Measurements from ENCODE around the gene ANKRD33B. TPM values are rescaled to one million over a fixed set of nuclear protein-coding genes. Genes with fewer than 3 reads are reported as not detected.
A peak's percentile ranks its signal among the peaks of the same experiment; 100 is the strongest.

The ANKRD33B gene
- polyA plus RNA-seq, 1 experiment = 3.4 TPM

DNA sequence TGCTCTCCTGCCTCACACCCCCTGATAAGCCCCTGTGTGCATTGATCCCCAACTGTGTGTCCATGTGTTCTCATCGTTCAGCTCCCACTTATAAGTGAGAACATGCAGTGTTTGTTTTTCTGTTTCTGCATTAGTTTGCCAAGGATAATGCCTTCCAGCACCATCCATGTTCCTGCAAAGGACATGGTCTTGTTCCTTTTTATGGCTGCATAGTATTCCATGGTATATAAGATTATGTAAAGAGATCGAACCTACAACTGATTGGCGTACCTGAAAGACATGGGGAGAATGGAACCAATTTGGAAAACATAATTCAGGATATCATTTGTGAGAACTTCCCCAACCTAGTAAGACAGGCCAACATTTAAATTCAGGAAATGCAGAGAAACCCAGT lies 32.4 kb downstream of the ANKRD33B start:
- Histone ChIP-seq H3K4me3 (ENCODE audit: low read depth, low read length) (no peak overlapping the region), H3K36me3 (ENCODE audit: control insufficient read depth, insufficient read depth, low read length) (no peaks in the 10 kb centered on the region), H3K27me3 (ENCODE audit: control insufficient read depth, insufficient read depth, low read length) (no peaks in the 10 kb centered on the region)
- ChIA-PET POLR2A (no interaction called here), CTCF (no interaction called here)
- TF ChIP-seq, protein P1, sequence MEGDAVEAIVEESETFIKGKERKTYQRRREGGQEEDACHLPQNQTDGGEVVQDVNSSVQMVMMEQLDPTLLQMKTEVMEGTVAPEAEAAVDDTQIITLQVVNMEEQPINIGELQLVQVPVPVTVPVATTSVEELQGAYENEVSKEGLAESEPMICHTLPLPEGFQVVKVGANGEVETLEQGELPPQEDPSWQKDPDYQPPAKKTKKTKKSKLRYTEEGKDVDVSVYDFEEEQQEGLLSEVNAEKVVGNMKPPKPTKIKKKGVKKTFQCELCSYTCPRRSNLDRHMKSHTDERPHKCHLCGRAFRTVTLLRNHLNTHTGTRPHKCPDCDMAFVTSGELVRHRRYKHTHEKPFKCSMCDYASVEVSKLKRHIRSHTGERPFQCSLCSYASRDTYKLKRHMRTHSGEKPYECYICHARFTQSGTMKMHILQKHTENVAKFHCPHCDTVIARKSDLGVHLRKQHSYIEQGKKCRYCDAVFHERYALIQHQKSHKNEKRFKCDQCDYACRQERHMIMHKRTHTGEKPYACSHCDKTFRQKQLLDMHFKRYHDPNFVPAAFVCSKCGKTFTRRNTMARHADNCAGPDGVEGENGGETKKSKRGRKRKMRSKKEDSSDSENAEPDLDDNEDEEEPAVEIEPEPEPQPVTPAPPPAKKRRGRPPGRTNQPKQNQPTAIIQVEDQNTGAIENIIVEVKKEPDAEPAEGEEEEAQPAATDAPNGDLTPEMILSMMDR (IDR thresholded peaks at IDR 0.05; ENCODE audit: insufficient read depth, low read depth, low read length) = no peak
- DNase-seq (ENCODE audit: low read depth) = no peak

DNA sequence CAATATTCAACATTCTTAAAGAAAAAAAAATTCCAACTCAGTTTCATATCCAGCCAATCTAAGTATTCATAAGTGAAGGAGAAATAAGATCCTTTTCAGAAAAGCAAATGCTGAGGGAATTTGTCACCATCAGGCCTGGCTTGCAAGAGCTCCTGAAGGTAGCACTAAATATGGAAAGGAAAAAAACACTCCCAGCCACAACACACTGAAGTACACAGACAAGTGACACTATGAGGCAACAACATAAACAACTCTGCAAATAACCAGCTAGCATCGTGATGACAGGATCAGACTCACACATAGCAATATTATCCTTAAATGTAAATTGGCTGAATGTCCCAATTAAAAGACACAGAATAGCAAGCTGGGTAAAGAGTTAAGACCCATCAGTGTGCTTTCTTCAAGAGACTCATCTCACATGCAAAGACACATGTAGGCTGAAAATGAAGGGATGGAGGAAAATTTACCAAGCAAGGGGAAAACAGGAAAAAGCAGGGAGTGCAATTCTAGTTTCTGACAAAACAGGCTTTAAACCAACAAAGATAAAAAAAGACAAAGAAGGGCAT lies 33.1 kb downstream of the ANKRD33B start:
- Histone ChIP-seq H3K4me3 (ENCODE audit: low read depth, low read length) (no peak overlapping the region), H3K36me3 (ENCODE audit: control insufficient read depth, insufficient read depth, low read length) (no peaks in the 10 kb centered on the region), H3K27me3 (ENCODE audit: control insufficient read depth, insufficient read depth, low read length) (no peaks in the 10 kb centered on the region)
- no peak for DNase-seq (ENCODE audit: low read depth)
- TF ChIP-seq, protein P1 (IDR thresholded peaks at IDR 0.05; ENCODE audit: insufficient read depth, low read depth, low read length) = no peak
- ChIA-PET CTCF (interaction anchor here (0.8 kb wide), 1 partner anchor 11 kb away, joined by 5 read pairs; no protein-coding TSS in a partner anchor), POLR2A (no interaction called here)

DNA sequence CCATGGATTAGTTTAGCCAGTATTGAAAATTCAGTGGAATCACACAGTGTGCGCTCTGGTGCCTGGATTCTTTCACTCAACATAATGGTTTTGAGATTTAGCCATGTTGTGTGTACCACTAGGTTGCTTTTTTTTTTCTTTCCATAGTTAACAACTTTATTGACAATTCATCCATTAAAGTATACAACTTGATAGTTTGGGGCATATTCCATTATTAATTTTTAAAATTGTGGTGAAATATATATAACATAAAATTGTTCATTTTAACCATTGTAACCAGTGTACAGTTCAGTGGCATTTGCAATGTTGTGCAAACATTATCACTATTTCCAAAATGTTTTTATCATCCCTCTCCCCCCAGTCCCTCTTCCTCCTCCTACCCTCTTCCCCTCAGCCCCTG lies 35.2 kb downstream of the ANKRD33B start:
- POLR2A ChIA-PET = no interaction called here

DNA sequence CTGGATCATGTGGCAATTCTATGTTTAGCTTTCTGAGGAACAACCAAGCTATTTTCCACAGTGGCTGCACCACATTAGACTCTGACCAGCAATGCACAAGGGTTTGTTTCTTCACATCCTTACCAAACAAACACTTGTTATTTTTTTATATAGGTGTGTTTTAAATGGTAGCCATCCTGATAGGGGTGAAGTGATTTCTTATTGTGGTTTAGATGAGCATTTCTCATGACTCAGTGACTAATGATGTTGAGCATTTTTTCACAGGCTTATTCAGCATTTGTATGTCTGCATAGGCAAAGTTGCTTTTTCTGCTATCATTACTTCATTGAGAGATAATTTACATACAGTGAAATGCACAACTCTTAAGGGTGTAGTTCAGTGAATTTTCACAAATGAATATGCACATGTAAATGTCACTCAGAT lies 36.0 kb downstream of the ANKRD33B start:
- Histone ChIP-seq H3K27me3 (ENCODE audit: control insufficient read depth, insufficient read depth, low read length) (no peaks in the 10 kb centered on the region), H3K4me3 (ENCODE audit: low read depth, low read length) (no peak overlapping the region), H3K36me3 (ENCODE audit: control insufficient read depth, insufficient read depth, low read length) (no peaks in the 10 kb centered on the region)
- ChIA-PET CTCF (no interaction called here), POLR2A (no interaction called here)
- peak; percentile 14 for DNase-seq (ENCODE audit: low read depth)
- TF ChIP-seq, protein P1 (IDR thresholded peaks at IDR 0.05; ENCODE audit: insufficient read depth, low read depth, low read length) = no peak

More for the DNA sequence above, 35.2 kb downstream of the ANKRD33B start:
- DNase-seq (ENCODE audit: low read depth) = no peak
- TF ChIP-seq, protein P1 (IDR thresholded peaks at IDR 0.05; ENCODE audit: insufficient read depth, low read depth, low read length) = no peak
- Histone ChIP-seq H3K36me3 (ENCODE audit: control insufficient read depth, insufficient read depth, low read length) (no peaks in the 10 kb centered on the region), H3K4me3 (ENCODE audit: low read depth, low read length) (no peak overlapping the region), H3K27me3 (ENCODE audit: control insufficient read depth, insufficient read depth, low read length) (no peaks in the 10 kb centered on the region)
- CTCF ChIA-PET = no interaction called here

DNA sequence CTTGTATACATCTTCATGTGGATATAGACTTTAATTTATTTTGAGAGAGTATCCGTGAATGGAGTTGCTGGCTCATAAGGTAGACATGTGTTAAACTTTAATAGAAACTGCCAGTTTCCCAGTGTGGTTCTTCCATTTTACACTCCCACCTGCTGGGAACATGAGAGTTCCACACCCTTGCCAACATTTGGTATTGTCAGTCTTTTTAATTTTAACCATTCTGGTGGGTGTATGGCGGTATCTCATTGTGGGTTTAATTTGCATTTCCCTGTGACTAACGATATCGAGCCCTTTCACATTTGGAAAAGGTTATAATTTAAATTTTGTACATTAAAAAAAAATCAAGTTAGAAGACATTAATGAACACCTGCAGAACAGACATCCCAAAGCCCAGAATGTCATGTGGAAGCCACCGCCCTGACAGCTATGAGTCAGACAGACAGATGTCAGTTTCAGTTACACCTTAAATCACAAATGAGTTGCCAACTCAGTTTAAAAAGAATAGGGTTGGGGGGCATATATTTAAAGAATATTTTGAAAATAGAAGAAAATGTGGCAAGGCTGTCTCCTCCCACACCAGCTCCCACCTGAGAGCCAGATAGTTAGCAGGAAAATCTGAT lies 36.9 kb downstream of the ANKRD33B start:
- ChIA-PET POLR2A (no interaction called here), CTCF (interaction anchor here (0.9 to 2.3 kb wide), 2 partner anchors 27 to 148 kb away, joined by 3 to 8 read pairs; no protein-coding TSS in a partner anchor)
- no peaks in the 10 kb centered on the region for H3K36me3 ChIP-seq (ENCODE audit: control insufficient read depth, insufficient read depth, low read length)
- H3K27me3 ChIP-seq (ENCODE audit: control insufficient read depth, insufficient read depth, low read length) = no peaks in the 10 kb centered on the region
- DNase-seq (ENCODE audit: low read depth) = no peak
- TF ChIP-seq, protein P1 (IDR thresholded peaks at IDR 0.05; ENCODE audit: insufficient read depth, low read depth, low read length) = no peak
- H3K4me3 ChIP-seq (ENCODE audit: low read depth, low read length) = no peak overlapping the region
